Measurements from ENCODE around the gene SLC35B1.
"Not testable (repeated sequence)": the region's sequence is repeated elsewhere in the genome, so short reads cannot be mapped to it uniquely, and the experiment has no call there.

The SLC35B1 gene

DNA sequence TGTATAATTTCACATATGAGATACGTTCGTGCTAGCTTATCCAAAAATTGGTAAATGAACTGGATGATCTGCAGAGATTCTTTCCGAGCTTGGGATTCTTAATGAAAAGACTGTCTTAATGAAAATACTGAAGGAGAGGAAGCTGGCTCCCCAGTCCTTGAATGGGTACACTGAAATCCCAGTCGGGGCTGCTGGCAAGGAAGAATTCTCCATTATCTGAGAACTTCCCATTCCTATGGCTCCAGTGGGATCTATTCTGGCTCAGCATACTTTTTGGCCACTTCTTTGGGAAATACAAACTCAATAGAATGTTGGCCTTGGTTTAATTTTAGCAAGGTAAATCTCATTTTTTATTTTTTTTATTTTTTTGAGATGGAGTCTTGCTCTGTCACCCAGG is 23.7 kb upstream of the SLC35B1 start:
- no peak for DNase-seq

DNA sequence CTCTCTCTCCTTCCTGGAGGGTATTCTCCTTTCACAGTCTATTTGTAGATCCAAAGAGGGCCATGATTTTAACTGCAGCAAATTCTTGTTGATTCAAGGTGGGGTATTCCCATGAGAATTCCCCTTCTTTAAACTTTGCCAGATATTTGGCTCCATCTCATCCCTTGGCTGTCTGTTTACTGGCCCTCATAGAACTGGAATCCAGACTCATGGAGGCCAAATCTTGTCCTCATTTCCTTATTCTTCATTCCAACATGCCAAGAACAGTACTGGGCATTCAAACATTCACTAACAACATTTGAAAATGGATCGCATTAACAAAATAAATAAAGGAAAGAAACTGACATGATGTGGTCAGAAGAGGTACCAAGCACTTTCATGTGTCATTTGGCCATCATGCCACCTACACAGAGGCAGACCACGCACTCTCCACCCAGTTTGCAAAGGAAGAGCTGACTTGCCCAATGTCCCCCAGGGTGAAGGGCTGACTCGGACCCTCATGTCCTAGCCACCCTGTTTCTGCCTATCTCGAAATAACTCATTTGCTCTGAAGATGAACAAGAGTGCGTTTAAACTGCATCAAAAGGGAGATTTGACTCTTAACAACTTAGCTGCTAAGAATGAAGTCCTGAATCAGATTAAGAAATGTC is 23.1 kb upstream of the SLC35B1 start:
- DNase-seq = no peak

DNA sequence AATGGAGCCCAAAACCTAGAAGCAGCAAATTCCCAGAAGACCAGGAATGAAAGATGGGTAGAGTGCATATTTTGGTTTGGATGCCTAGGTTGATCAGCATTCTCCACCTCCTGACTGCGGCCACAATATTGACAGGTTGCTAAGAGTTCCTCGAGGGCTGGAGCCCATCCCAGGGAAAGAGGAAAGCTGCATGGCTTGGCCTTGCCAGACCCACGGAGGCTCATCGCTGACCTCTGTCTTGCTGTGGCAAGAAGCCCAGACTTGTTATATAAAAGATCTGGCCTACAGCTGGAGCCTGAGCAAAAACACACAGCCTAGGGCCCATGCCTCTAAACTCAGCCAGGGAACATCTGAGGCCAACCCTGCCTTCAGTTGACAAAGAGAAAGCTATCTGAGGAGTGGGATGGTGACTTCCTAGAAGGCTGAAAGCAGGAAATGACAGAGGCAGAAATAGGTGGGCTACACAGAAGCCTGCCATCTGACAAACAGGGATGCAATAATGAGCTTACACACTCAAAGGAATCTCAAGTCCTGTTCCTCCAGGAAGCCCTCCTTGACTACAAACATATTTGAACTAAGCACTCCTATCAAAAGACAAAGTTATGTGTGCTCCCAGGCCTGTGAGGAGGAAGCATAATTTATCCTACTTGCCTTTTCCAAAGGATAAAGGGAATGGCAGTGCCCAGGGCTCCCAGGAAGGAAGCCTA is 22.5 kb upstream of the SLC35B1 start:
- no peak for DNase-seq

GRCh38 chr17:49729069-49729468 is 21.3 kb upstream of the SLC35B1 start:
- DNase-seq = no peak

GRCh38 chr17:49728425-49728824 is 20.7 kb upstream of the SLC35B1 start:
- DNase-seq = no peak

- no peak for DNase-seq
These were observed 19.6 kb upstream of the SLC35B1 start for GRCh38 chr17:49727380-49727779.

DNA sequence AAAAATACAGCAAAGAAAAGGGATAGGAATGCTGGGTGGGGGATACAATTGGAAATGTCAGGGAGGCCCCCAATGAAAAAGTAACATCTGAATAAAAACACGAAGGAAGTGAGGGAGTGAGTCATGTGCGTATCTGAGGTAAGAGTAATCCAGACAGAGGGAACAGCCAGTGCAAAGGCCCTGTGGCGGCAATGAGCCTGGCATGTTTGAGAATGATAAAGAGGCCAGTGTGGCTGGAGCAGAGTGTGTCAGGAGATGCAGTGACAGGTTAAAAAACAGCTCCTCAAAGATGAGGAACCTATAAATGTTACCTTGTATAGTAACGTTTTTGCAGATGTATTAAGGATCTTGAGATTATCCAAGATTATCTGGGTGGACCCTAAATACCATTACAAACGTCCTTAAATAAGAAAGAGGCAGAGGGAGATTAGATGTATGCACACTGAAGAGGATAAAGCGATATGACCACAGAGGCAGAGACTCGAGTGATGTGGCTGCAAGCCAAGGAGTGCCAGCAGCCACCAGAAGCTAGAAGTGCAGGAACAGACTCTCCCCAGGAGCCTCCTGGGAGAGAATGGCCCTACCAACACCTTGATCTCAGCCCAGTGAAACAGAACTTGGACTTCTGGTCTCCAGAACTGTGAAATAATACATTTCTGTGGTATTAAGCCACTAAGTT is 17.8 kb upstream of the SLC35B1 start:
- no peak for DNase-seq

GRCh38 chr17:49724552-49724951 is 16.8 kb upstream of the SLC35B1 start:
- not testable (repeated sequence) for DNase-seq

DNA sequence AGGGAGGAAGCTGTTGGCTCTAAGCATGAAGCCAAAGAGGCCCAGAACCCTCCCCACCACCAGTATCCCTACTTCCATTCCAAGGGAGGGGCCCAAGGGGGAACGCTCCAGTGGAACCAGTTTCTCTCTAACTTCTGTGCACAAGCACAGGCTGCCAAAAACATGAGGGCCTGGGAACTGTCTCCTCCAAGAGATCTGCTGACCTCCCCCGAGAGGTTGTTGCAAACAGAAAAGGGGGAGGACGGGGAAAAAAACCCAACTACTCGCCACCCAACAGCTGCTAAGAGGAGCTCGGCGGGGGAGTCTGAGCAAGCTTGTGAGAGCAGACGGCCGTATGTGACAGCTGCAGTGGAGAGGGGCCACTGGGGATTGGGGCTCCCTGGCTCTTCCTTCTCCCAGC is 15.7 kb upstream of the SLC35B1 start:
- DNase-seq = no peak

DNA sequence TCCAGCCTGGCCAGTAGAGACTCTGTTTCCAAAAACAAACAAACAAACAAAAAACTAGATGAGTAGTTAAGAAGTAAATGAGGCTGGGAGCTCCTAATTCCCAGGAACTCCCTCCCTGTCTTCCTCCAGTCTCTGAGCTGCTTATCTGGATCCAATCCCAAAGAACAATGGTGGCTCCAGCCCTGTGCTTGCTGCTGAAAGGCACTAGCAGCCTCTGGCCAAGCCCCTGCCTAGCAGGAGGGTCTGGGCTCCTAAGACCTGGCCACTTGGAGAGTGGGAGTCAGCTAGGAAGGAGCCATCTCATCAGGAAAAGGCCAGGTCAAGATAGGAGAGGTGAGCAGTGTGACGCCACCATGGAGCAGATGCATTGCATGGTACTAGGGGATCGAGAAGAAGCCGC is 14.3 kb upstream of the SLC35B1 start:
- DNase-seq = no peak

- DNase-seq = no peak
These were observed 9.7 kb upstream of the SLC35B1 start for GRCh38 chr17:49717371-49717861.

DNA sequence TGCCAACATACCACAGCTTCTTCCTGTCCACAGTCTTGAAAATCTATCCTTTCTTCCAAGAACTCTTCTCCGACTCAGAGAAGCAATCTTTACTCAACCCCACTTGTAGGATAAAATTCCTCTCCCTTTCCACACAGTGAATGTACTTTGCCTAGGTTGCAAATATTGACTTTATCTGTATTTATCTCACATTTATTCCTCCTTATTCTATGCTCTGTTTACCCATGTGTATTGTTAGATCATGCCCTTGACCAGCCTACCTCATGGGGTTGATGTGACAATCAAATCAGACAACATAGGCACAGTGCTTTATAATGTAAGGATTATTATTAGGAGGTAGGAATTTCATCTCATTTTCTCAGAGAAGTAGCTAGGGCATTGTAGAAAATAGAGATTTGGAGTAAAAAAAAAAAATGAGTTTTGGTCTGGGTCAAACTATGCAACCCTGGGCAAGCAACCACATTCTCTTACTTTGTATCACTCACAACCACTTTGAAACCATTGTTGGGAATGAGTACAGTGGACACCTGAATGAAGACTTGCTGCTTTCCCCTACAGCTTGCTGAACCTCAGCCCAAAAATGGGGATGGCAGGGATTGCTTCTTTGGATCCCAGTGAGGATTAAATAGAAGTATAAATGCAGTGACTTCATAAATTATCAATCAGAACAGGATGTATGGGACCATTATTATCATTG is 9.1 kb upstream of the SLC35B1 start:
- DNase-seq = no peak

DNA sequence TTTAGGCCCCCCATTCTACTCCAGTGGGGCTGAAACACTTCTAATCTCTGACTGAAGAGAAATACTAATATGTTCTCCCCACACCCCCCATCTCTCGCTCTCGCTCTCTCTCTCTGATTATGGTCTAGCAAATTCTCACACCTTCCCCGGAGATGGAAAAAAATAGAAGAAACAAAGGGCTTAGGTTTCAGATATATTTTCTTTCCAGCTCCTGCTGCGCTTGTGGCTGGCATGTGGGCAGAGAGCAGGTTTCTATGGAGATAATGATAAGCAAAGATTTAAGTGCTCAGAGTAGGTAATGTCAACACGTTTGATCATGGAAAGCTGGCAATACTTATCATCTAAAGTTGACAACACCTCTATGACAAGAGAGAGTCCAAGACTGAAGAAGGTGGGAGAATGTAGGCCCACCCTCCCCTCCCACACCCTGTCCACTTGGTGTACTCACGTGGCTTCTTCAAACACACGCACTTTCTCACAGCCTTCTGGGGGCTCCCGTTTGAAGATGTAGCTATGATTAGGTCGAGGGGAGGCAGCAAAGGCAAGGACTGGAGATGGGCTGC is 8.0 kb upstream of the SLC35B1 start:
- peak; percentile 63 for DNase-seq

GRCh38 chr17:49715216-49715615 is 7.5 kb upstream of the SLC35B1 start:
- peak; percentile 35 for DNase-seq

DNA sequence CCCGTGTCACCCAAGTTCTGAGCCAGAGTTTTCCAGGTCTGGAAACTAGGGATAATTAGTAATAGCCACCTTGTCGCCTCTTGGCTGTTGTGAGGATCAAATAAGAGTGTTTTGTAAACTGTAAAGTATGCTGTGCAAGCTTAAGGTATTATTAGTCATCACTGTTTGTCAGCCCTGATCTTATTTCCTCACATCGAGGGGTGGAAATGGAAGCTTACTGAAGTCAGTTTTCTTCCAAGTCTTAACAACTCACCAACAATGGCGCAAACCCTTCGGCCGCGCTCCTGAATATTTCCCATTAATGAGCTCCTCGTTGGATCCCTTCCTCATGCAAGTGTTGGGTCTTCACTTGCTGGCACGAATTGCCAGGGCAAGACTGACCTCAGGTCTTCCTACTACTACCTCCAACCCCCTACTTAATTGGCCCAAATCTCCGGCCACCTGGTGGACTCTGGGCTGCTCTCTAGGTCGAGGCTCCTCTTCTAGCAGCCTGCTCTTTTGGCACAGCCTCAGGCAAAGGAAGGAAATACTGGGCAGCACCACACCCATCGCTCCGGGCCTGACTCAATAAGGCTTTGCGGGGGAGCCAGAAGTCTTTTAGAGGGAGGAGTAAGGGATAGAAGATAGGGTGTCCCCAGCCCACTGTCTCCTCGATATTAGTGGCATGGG is 885 bp upstream of the SLC35B1 start:
- DNase-seq = no peak

- peak; percentile 26 for DNase-seq
These were observed 537 bp downstream of the SLC35B1 start for GRCh38 chr17:49707246-49707607.

GRCh38 chr17:49705254-49705653 is 2.5 kb downstream of the SLC35B1 start:
- DNase-seq = no peak

- DNase-seq = no peak
These were observed 4.0 kb downstream of the SLC35B1 start for GRCh38 chr17:49703557-49704277.

DNA sequence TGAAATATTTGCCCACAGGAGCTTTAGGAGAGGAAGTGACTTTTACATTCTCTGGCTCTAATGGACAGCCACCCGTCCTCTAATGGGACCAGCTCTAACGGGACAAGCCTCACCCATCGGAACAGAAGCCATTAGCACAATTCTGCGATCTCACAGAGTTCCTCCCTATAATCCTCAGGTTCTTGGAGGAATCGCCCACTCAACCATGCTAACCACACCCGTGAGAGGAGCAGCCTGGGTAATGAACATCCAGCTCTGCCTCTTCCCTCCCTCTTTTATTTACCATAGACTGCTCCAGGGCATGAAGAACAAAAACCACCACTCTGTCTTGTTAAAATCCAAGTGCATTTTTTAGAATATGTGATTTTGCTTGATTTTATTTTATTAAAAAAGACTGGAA is 6.8 kb downstream of the SLC35B1 start:
- no peak for DNase-seq

GRCh38 chr17:49699966-49700575 is 7.7 kb downstream of the SLC35B1 start:
- no peak for DNase-seq

DNA sequence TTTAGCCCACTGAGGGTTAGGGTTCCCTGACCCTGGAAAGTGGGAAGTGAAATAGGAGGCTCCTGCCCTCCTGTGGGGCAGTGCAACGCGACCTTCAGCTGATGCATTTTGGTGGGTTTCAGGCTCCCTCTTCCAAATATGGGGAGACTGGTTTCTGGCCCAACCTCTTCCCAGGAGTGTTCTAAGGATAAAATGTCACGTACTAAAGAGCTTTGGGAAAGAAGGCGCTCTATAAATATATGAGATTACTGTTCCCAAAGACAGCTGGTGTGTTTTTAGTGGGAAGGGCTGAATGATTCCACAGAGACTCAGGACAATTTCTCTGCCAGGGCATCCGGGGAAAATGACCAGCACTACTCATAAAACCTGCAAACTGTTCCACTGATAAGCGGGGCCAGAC is 9.8 kb downstream of the SLC35B1 start:
- no peak for DNase-seq
